B cell (primary cell): ENCODE data around the gene DLG2. TPM values are rescaled to one million over a fixed set of nuclear protein-coding genes. Genes with fewer than 3 reads are reported as not detected.

Experiments
- ATAC-seq: fragments of 200-7000 bp; cut with Tn5 transposase; one replicate; pipeline ENCODE4 v1.10.0; 2021; ENCODE audit warnings: low read depth, mild to moderate bottlenecking, moderate number of reproducible peaks, moderate library complexity
- CTCF ChIA-PET: fragments of 350-600 bp; sonication (Branson Sonifier 250); formaldehyde crosslinking; loops from one replicate; lab custom pipeline; 2021; ENCODE audit warnings: antibody characterized with exemption, inconsistent platforms; lab: Charles Lee
- POLR2A ChIA-PET: fragments of 350-600 bp; sonication (Branson Sonifier 250); formaldehyde crosslinking; loops from one replicate; lab custom pipeline; 2021; ENCODE audit warnings: antibody characterized with exemption; lab: Charles Lee
- DNase-seq: peaks from one replicate; pipeline ENCODE4 v3.0.0; 2013
- H2AFZ ChIP-seq: 2 replicates; pipeline ENCODE4 v1.6.1; 2012; ENCODE audit warnings: mild to moderate bottlenecking, low read depth, low read length; ENCODE audit not compliant: insufficient read depth, poor library complexity, severe bottlenecking
- H3K27ac ChIP-seq, 2 donors: 1 replicate in 1 of 2; 2 replicates in 1 of 2; pipeline ENCODE4 v1.5.1; 2012 to 2013; ENCODE audit warnings: low read length in 2 of 2, mild to moderate bottlenecking in 2 of 2, moderate library complexity in 1 of 2
- H3K27me3 ChIP-seq, 4 experiments: fragments of 200-600 bp in 1 of 4; sonication (generic) in 1 of 4; replicated peaks in 1 of 4; 1 replicate in 2 of 4; 2 replicates in 2 of 4; pipeline versions ENCODE4 v1.6.1 to v1.7.0; 2013 to 2016; ENCODE audit warnings: low read length in 3 of 4, mild to moderate bottlenecking in 2 of 4, mixed read lengths in 1 of 4, moderate library complexity in 1 of 4; ENCODE audit not compliant: insufficient read depth in 4 of 4, control insufficient read depth in 3 of 4; ENCODE audit errors: control extremely low read depth in 1 of 4
- H3K36me3 ChIP-seq, 2 experiments: replicated peaks in 1 of 2; 1 replicate in 1 of 2; 2 replicates in 1 of 2; pipeline versions ENCODE4 v1.6.1 to v1.7.1; 2013; ENCODE audit warnings: low read length in 1 of 2; ENCODE audit not compliant: insufficient read depth in 2 of 2, control insufficient read depth in 1 of 2; ENCODE audit errors: control extremely low read depth in 1 of 2, extremely low read depth in 1 of 2
- H3K4me1 ChIP-seq, 2 donors: fragments of 200-600 bp in 1 of 2; sonication (generic) in 1 of 2; 1 replicate in 1 of 2; 2 replicates in 1 of 2; pipeline versions ENCODE4 v1.5.1 to v1.6.1; 2013 to 2017; ENCODE audit warnings: low read length in 2 of 2; ENCODE audit not compliant: control insufficient read depth in 2 of 2, insufficient read depth in 2 of 2
- H3K4me2 ChIP-seq: replicated peaks from 2 replicates; pipeline ENCODE3; 2012; ENCODE audit warnings: mild to moderate bottlenecking, low read depth, low read length; ENCODE audit not compliant: poor library complexity, severe bottlenecking
- H3K4me3 ChIP-seq, 5 experiments: fragments of 200-600 bp in 1 of 5; sonication (generic) in 1 of 5; 1 replicate in 3 of 5; 2 replicates in 2 of 5; pipeline versions ENCODE4 v1.5.1 to v1.7.0; 2011 to 2016; ENCODE audit warnings: low read length in 4 of 5, mild to moderate bottlenecking in 4 of 5, low read depth in 2 of 5, control low read depth in 1 of 5, moderate library complexity in 1 of 5; ENCODE audit not compliant: insufficient read depth in 1 of 5; ENCODE audit errors: control extremely low read depth in 1 of 5, extremely low read depth in 1 of 5
- H3K79me2 ChIP-seq: fragments of 200-600 bp; sonication (generic); one replicate; pipeline ENCODE4 v1.6.0; 2016; ENCODE audit warnings: low read length; ENCODE audit not compliant: control insufficient read depth, insufficient read depth
- H3K9ac ChIP-seq: fragments of 200-600 bp; sonication (generic); 2 replicates; pipeline ENCODE4 v1.6.1; 2017; ENCODE audit warnings: mild to moderate bottlenecking, low read length, moderate library complexity
- H3K9me3 ChIP-seq, 3 donors: one replicate each; pipeline versions ENCODE4 v1.6.1 to v1.7.1; 2013; ENCODE audit warnings: low read length in 2 of 3; ENCODE audit not compliant: control insufficient read depth in 2 of 3, insufficient read depth in 1 of 3; ENCODE audit errors: control extremely low read depth in 1 of 3
- H4K20me1 ChIP-seq: 2 replicates; pipeline ENCODE4 v1.6.0; 2012; ENCODE audit warnings: mild to moderate bottlenecking, low read length; ENCODE audit not compliant: insufficient read depth, control insufficient read depth, poor library complexity, severe bottlenecking
- H3K27ac Mint-ChIP-seq: one replicate; pipeline ENCODE4 v1.8.0; 2021; ENCODE audit warnings: mixed read lengths
- H3K27me3 Mint-ChIP-seq: one replicate; pipeline ENCODE4 v1.8.0; 2021; ENCODE audit warnings: mixed read lengths
- H3K4me1 Mint-ChIP-seq: one replicate; pipeline ENCODE4 v1.8.0; 2021; ENCODE audit warnings: mixed read lengths
- H3K4me3 Mint-ChIP-seq: one replicate; pipeline ENCODE4 v1.8.0; 2021; ENCODE audit warnings: mixed read lengths
- H3K9me3 Mint-ChIP-seq: one replicate; pipeline ENCODE4 v1.8.0; 2022; ENCODE audit warnings: mixed read lengths; ENCODE audit not compliant: insufficient read depth
- EZH2 ChIP-seq: IDR thresholded peaks from 2 replicates; pipeline ENCODE4 v1.6.1; 2012; ENCODE audit warnings: borderline replicate concordance, low read depth, mild to moderate bottlenecking, moderate library complexity, low read length; ENCODE audit not compliant: insufficient read depth, poor library complexity, severe bottlenecking
- WGBS: methylation state at CpG from one replicate; pipeline ENCODE4 v1.1.5; 2013; ENCODE audit warnings: missing lambda C conversion rate; ENCODE audit not compliant: insufficient coverage; 5-methylcytosine and 5-hydroxymethylcytosine counted together
- intact Hi-C: fragments of 100-400 bp; cut with micrococcal nuclease; formaldehyde crosslinking; loops from one replicate; pipeline ENCODE4 v1.10.0; 2022
- polyA plus RNA-seq: library from polyadenylated mRNA; depleted of rRNA; stranded (reverse); fragments of >200 nt; gene quantifications from 2 replicates; pipeline ENCODE4 v1.2.3, GENCODE V29; 2012
- total RNA-seq, 2 donors: library from RNA; stranded (reverse); fragments of 120-200 nt in 1 of 2; gene quantifications; 1 replicate in 1 of 2; 2 replicates in 1 of 2; pipeline versions ENCODE4 v1.2.3 to v1.2.4, GENCODE V29; 2013 to 2022
- TF ChIP-seq, protein P1 (sequence below): fragments of 200-600 bp; IDR thresholded peaks from one replicate; pipeline ENCODE4 v1.8.0; 2022; ENCODE audit warnings: antibody characterized with exemption, mild to moderate bottlenecking

DLG2 gene
- total and polyA plus RNA-seq, 2 donors (not counting 1 experiment from before 2014, with no cell fraction given), result 0.54 to 5.4 TPM

DNA sequence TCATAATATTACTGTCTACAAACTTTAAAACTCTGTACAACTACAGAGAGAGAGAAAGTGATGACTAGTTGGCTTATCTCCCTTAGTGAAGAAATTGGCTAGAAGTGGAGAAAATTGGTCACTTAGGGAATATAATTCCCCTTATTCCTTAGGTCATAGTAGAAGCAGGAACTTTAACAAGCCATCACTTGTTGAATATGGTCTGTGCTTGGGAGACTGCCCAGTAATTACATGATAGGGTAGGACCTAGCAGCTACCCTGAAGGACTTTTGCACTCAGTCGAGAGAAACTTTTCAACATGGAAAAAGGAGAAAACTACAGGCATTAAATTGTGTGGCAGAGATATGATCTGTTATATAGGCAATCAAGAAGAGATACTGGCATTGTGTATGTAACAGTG, 1764.5 kb downstream of the DLG2 start:
- Mint-ChIP-seq H3K9me3 (no peaks in the 10 kb centered on the region), H3K4me1 (no peaks in the 10 kb centered on the region), H3K4me3 (no peak overlapping the region), H3K27ac (no peak overlapping the region), H3K27me3 (peaks cover 10% of the 10 kb centered on the region)
- no peaks in the 10 kb centered on the region for H3K36me3 ChIP-seq
- 50% methylated on average over 1 of the region's 1 CpG for WGBS
- CTCF ChIA-PET, result no interaction called here
- no peak overlapping the region for H3K27ac ChIP-seq
- peaks cover 0 to 4% (median 0%) of the 10 kb centered on the region in 3 donors for H3K9me3 ChIP-seq
- H3K27me3 ChIP-seq, result no peaks in the 10 kb centered on the region
- no peak for ATAC-seq
- no peak for DNase-seq
- no peaks in the 10 kb centered on the region for H3K4me1 ChIP-seq
- no peak overlapping the region for H2AFZ ChIP-seq
- H3K9ac ChIP-seq, result no peak overlapping the region
- H3K4me2 ChIP-seq, result no peak overlapping the region
- H3K79me2 ChIP-seq, result no peaks in the 10 kb centered on the region
- POLR2A ChIA-PET, result no interaction called here
- H3K4me3 ChIP-seq, result no peak overlapping the region
- no peak for TF ChIP-seq EZH2
- TF ChIP-seq, protein P1, sequence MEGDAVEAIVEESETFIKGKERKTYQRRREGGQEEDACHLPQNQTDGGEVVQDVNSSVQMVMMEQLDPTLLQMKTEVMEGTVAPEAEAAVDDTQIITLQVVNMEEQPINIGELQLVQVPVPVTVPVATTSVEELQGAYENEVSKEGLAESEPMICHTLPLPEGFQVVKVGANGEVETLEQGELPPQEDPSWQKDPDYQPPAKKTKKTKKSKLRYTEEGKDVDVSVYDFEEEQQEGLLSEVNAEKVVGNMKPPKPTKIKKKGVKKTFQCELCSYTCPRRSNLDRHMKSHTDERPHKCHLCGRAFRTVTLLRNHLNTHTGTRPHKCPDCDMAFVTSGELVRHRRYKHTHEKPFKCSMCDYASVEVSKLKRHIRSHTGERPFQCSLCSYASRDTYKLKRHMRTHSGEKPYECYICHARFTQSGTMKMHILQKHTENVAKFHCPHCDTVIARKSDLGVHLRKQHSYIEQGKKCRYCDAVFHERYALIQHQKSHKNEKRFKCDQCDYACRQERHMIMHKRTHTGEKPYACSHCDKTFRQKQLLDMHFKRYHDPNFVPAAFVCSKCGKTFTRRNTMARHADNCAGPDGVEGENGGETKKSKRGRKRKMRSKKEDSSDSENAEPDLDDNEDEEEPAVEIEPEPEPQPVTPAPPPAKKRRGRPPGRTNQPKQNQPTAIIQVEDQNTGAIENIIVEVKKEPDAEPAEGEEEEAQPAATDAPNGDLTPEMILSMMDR, result no peak
- no peaks in the 10 kb centered on the region for H4K20me1 ChIP-seq
- intact Hi-C loops, result no loop called here

- no peaks in the 10 kb centered on the region for H4K20me1 ChIP-seq
- H3K9ac ChIP-seq, result no peak overlapping the region
Measured at GRCh38 chr11:83862033-83862432, 1765.1 kb downstream of the DLG2 start.

More at GRCh38 chr11:83862033-83862432, 1765.1 kb downstream of the DLG2 start:
- H3K4me1 Mint-ChIP-seq, result no peaks in the 10 kb centered on the region
- Histone ChIP-seq H3K27me3 (no peaks in the 10 kb centered on the region), H3K27ac (no peak overlapping the region), H3K4me3 (no peak overlapping the region), H2AFZ (no peak overlapping the region), H3K4me1 (no peaks in the 10 kb centered on the region), H3K79me2 (no peaks in the 10 kb centered on the region), H3K36me3 (no peaks in the 10 kb centered on the region), H3K4me2 (no peak overlapping the region), H3K9me3 (peaks cover 0 to 4% (median 0%) of the 10 kb centered on the region in 3 donors)
- H3K4me3 Mint-ChIP-seq, result no peak overlapping the region
- WGBS, result no CpG with 5 or more reads among the region's 3 CpGs
- ChIA-PET POLR2A (no interaction called here), CTCF (no interaction called here)
- ATAC-seq (no peak), DNase-seq (no peak)
- H3K27me3 Mint-ChIP-seq, result peaks cover 10% of the 10 kb centered on the region
- H3K27ac Mint-ChIP-seq, result no peak overlapping the region
- H3K9me3 Mint-ChIP-seq, result peaks cover under 1% of the 10 kb centered on the region
- TF ChIP-seq EZH2, result no peak
- TF ChIP-seq, protein P1, result no peak
- intact Hi-C loops, result no loop called here
